Measurements from ENCODE around the gene TRAF5.

DNA sequence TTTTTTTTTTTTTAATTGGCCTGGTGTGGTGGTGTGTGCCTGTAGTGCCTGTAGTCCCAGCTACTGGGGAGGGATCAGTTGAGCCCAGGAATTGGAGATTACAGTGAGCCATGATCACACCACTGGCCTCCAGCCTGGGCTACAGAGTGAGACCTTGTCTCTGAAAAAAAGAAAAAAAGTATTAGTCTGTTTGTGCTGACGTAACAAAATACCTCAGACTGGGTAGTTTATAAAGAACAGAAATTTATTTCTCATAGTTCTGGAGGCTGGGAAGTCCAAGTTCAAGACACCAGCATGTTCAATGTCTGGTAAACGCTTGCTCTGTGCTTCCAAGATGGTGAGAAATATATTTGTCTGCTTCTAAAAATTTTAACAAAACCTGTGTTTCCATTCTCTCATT is 25.8 kb downstream of the TRAF5 start:
- TF ChIP-seq, protein P1, sequence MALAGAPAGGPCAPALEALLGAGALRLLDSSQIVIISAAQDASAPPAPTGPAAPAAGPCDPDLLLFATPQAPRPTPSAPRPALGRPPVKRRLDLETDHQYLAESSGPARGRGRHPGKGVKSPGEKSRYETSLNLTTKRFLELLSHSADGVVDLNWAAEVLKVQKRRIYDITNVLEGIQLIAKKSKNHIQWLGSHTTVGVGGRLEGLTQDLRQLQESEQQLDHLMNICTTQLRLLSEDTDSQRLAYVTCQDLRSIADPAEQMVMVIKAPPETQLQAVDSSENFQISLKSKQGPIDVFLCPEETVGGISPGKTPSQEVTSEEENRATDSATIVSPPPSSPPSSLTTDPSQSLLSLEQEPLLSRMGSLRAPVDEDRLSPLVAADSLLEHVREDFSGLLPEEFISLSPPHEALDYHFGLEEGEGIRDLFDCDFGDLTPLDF (CRISPR knock-in tag; IDR thresholded peaks at IDR 0.05): no peak
- TF ChIP-seq, protein P2, sequence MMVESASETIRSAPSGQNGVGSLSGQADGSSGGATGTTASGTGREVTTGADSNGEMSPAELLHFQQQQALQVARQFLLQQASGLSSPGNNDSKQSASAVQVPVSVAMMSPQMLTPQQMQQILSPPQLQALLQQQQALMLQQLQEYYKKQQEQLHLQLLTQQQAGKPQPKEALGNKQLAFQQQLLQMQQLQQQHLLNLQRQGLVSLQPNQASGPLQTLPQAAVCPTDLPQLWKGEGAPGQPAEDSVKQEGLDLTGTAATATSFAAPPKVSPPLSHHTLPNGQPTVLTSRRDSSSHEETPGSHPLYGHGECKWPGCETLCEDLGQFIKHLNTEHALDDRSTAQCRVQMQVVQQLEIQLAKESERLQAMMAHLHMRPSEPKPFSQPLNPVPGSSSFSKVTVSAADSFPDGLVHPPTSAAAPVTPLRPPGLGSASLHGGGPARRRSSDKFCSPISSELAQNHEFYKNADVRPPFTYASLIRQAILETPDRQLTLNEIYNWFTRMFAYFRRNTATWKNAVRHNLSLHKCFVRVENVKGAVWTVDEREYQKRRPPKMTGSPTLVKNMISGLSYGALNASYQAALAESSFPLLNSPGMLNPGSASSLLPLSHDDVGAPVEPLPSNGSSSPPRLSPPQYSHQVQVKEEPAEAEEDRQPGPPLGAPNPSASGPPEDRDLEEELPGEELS (CRISPR knock-in tag; IDR thresholded peaks at IDR 0.05): no peak
- TF ChIP-seq, protein P3, sequence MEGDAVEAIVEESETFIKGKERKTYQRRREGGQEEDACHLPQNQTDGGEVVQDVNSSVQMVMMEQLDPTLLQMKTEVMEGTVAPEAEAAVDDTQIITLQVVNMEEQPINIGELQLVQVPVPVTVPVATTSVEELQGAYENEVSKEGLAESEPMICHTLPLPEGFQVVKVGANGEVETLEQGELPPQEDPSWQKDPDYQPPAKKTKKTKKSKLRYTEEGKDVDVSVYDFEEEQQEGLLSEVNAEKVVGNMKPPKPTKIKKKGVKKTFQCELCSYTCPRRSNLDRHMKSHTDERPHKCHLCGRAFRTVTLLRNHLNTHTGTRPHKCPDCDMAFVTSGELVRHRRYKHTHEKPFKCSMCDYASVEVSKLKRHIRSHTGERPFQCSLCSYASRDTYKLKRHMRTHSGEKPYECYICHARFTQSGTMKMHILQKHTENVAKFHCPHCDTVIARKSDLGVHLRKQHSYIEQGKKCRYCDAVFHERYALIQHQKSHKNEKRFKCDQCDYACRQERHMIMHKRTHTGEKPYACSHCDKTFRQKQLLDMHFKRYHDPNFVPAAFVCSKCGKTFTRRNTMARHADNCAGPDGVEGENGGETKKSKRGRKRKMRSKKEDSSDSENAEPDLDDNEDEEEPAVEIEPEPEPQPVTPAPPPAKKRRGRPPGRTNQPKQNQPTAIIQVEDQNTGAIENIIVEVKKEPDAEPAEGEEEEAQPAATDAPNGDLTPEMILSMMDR (IDR thresholded peaks at IDR 0.05): no peak
- no peak for TF ChIP-seq ZNF263 (CRISPR knock-in tag; IDR thresholded peaks at IDR 0.05; ENCODE audit: low read depth)
